ENCODE data around the gene ATP8A2.

- TF ChIP-seq POLR2A (IDR thresholded peaks at IDR 0.05; ENCODE audit: low read length) = no peak
- no peak for TF ChIP-seq GATA1 (IDR thresholded peaks at IDR 0.05; ENCODE audit: low read depth, low read length)
Observed at GRCh38 chr13:25741796-25742195, 370.0 kb downstream of the ATP8A2 start.
